GM12878 (cell line): ENCODE results near the gene ZNF662.

Source experiments
- CTCF ChIP-seq, 3 experiments: IDR thresholded peaks in 2 of 3; conservative IDR thresholded peaks in 1 of 3; 2 replicates each; pipeline ENCODE4 v1.5.1; 2011; ENCODE audit warnings: low read depth in 3 of 3, low read length in 3 of 3, mild to moderate bottlenecking in 3 of 3, control low read depth in 2 of 3, moderate library complexity in 2 of 3, inconsistent platforms in 1 of 3, mixed read lengths in 1 of 3; ENCODE audit not compliant: control insufficient read depth in 2 of 3, insufficient read depth in 1 of 3; ENCODE audit errors: extremely low read depth in 1 of 3
- DPF2 ChIP-seq: fragments of 450-650 bp; IDR thresholded peaks from 2 replicates; pipeline ENCODE4 v1.6.1; 2017; ENCODE audit warnings: mild to moderate bottlenecking
- HCFC1 ChIP-seq: fragments of 150-350 bp; IDR thresholded peaks from 2 replicates; pipeline ENCODE4 v1.6.1; 2014; ENCODE audit warnings: low read length
- KLF5 ChIP-seq: fragments of 450-650 bp; IDR thresholded peaks from 2 replicates; pipeline ENCODE4 v1.6.1; 2014; ENCODE audit warnings: mild to moderate bottlenecking; ENCODE audit not compliant: partially characterized antibody
- MTA3 ChIP-seq: IDR thresholded peaks from 2 replicates; pipeline ENCODE4 v1.6.1; 2012; ENCODE audit warnings: low read length, inconsistent platforms, borderline replicate concordance
- PKNOX1 ChIP-seq: fragments of 450-650 bp; IDR thresholded peaks from 2 replicates; pipeline ENCODE4 v1.6.1; 2016; ENCODE audit warnings: mild to moderate bottlenecking
- POLR2A ChIP-seq: IDR thresholded peaks from 2 replicates; pipeline ENCODE4 v1.6.1; 2011; ENCODE audit warnings: low read depth, mild to moderate bottlenecking, low read length
- POLR2AphosphoS5 ChIP-seq: IDR thresholded peaks from 2 replicates; pipeline ENCODE4 v1.6.1; 2011; ENCODE audit warnings: mild to moderate bottlenecking, low read length, inconsistent platforms
- RELA ChIP-seq: fragments of 450-650 bp; IDR thresholded peaks from 2 replicates; pipeline ENCODE4 v1.8.0; 2014; ENCODE audit warnings: borderline replicate concordance; ENCODE audit not compliant: partially characterized antibody
- SMC3 ChIP-seq: IDR thresholded peaks from 2 replicates; pipeline ENCODE4 v1.6.1; 2011; ENCODE audit warnings: low read length, improper control_type of control experiment, borderline replicate concordance
- SRF ChIP-seq, 2 experiments: IDR thresholded peaks; 2 replicates each; pipeline ENCODE4 v1.6.1; 2011; ENCODE audit warnings: low read depth in 2 of 2, low read length in 2 of 2, mild to moderate bottlenecking in 1 of 2, moderate library complexity in 1 of 2
- ZSCAN29 ChIP-seq: fragments of 450-650 bp; IDR thresholded peaks from 2 replicates; pipeline ENCODE4 v1.6.1; 2017; ENCODE audit warnings: mild to moderate bottlenecking, moderate library complexity

- TF ChIP-seq SRF (IDR thresholded peaks at IDR 0.05; ENCODE audit: low read depth in 2 of 2, low read length in 2 of 2) (no peak), MTA3 (no peak), POLR2AphosphoS5 (no peak), HCFC1 (no peak), CTCF (IDR thresholded peaks at IDR 0.05 in 2 of 3, conservative IDR thresholded peaks at IDR 0.05 in 1 of 3; ENCODE audit: control insufficient read depth in 2 of 3, extremely low read depth in 1 of 3, insufficient read depth in 1 of 3, low read depth in 3 of 3, low read length in 3 of 3) (no peak), SMC3 (no peak), DPF2 (no peak), PKNOX1 (no peak), POLR2A (no peak), RELA (no peak), KLF5 (no peak), ZSCAN29 (no peak)
Observed at GRCh38 chr3:42911551-42911950, 5.6 kb downstream of the ZNF662 start.
